Skeletal muscle tissue (tissue), 4 donors: ENCODE results near the gene FOLR2. TPM values are rescaled to one million over a fixed set of nuclear protein-coding genes. Genes with fewer than 3 reads are reported as not detected.

Experiments used
- H3K27ac ChIP-seq: one replicate; pipeline ENCODE4 v1.7.0; 2013; ENCODE audit warnings: mild to moderate bottlenecking, low read depth, low read length, inconsistent platforms
- H3K27me3 ChIP-seq, 3 donors: one replicate each; pipeline ENCODE4 v1.7.0; 2013; ENCODE audit warnings: low read length in 3 of 3; ENCODE audit not compliant: control insufficient read depth in 3 of 3, insufficient read depth in 3 of 3
- H3K36me3 ChIP-seq, 3 donors: one replicate each; pipeline ENCODE4 v1.7.0; 2013; ENCODE audit warnings: low read length in 3 of 3; ENCODE audit not compliant: control insufficient read depth in 3 of 3, insufficient read depth in 3 of 3
- H3K4me1 ChIP-seq, 3 donors: one replicate each; pipeline ENCODE4 v1.7.0; 2013; ENCODE audit warnings: low read length in 3 of 3, mild to moderate bottlenecking in 3 of 3; ENCODE audit not compliant: control insufficient read depth in 3 of 3, insufficient read depth in 3 of 3
- H3K4me3 ChIP-seq, 3 donors: one replicate each; pipeline ENCODE4 v1.7.0; 2013; ENCODE audit warnings: low read length in 3 of 3
- H3K9ac ChIP-seq, 3 donors: one replicate each; pipeline ENCODE4 v1.7.0; 2013; ENCODE audit warnings: low read length in 3 of 3, mild to moderate bottlenecking in 3 of 3, moderate library complexity in 2 of 3, low read depth in 1 of 3
- H3K9me3 ChIP-seq, 3 donors: one replicate each; pipeline ENCODE4 v1.7.0; 2013; ENCODE audit warnings: low read length in 3 of 3; ENCODE audit not compliant: control insufficient read depth in 3 of 3
- total RNA-seq: library from RNA; depleted of rRNA; stranded (reverse); fragments of >200 nt; gene quantifications from one replicate; pipeline ENCODE4 v1.2.3, GENCODE V29; 2014
- donor health status: Osteomylitis.

FOLR2 gene
- total RNA-seq, 1 donor from 2014 or later: 15.1 TPM

DNA sequence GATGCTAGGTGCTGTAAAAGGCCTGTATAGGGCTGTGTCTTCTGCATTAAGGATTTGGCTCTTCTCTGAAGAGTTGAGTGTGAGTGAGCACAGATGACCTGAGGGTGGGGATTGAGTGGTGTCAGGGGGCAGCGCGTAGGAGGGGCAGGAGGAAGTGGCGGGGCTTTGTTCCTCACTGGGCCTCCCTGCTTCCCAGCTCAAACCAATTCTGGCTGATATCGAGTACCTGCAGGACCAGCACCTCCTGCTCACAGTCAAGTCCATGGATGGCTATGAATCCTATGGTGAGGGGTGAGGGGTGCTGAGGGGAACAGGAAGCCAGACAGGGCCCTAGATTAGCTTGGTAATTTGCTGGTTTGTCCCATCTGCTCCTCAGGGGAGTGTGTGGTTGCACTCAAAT lies 18.3 kb downstream of the FOLR2 start:
- Histone ChIP-seq H3K4me3 (no peak overlapping the region), H3K27ac (no peak overlapping the region), H3K4me1 (peaks cover 12 to 16% (median 14%) of the 10 kb centered on the region in 3 donors), H3K9me3 (no peaks in the 10 kb centered on the region), H3K9ac (no peak overlapping the region), H3K36me3 (peaks cover 68 to 76% (median 74%) of the 10 kb centered on the region in 3 donors), H3K27me3 (no peaks in the 10 kb centered on the region)

DNA sequence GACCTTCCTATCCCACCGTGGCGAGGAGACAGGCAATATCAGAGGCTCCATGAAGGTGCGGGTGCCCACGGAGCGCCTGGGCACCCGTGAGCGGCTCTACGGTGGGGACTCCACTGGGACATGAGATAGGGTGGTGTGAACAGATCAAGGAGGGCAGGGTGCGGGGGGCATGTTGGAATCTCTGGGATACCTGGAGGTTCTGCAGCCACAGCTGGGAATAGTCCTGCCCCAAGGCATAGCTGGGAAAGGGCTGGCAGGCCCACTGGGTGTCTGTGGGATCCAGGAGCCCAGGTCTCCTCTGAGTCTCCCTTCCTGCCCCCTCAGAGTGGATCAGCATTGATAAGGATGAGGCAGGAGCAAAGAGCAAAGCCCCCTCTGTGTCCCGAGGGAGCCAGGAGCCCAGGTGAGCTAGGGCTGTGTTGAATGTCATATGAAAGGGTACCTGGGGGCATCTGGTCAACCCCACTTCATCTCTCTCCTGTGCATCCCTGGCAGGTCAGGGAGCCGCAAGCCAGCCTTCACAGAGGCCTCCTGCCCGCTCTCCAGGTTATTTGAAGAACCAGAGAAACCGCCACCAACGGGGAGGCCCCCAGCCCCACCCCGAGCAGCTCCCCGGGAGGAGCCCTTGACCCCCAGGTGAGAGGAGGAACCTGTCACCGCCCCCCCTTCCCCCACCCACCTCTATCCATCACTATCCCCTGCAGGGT lies 18.9 kb downstream of the FOLR2 start:
- peaks cover 62 to 70% (median 68%) of the 10 kb centered on the region in 3 donors for H3K36me3 ChIP-seq
- H3K4me1 ChIP-seq: peaks cover 18 to 22% (median 20%) of the 10 kb centered on the region in 3 donors

DNA sequence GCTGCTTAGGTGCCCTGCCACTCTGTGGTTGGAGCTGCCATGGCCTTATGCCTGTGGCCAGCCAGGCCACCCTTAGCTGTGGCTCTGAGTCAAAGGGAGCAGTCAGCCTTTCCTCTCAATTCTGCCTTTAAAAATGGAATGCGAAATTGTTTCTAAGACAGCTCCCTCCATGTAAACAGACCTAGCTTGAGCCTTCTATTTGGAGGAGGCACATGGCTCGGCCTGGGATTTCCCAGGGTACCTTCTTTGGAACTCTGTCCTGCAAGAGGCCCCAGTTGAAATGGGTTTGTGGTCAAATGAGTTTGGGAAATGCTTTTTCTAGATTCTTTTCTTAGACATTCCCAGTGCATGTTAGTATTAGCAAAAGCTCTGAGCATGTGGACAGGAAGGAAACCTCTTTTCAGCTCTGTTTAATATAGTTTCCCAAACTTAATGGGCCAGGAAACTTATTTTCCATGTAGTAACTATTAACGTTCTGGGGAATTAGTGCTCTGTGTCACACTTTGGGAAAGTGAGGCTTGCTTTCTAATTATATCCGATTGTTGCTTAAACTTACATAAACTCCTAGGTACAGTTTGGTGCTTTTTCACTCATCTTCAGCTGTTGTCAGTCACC lies 19.6 kb downstream of the FOLR2 start:
- peaks cover 55 to 63% (median 61%) of the 10 kb centered on the region in 3 donors for H3K36me3 ChIP-seq
- H3K4me3 ChIP-seq: no peak overlapping the region
- H3K9me3 ChIP-seq: no peaks in the 10 kb centered on the region
- peaks cover 18 to 24% (median 22%) of the 10 kb centered on the region in 3 donors for H3K4me1 ChIP-seq
- H3K9ac ChIP-seq: no peak overlapping the region
- peak overlapping the region; percentile 7 for H3K27ac ChIP-seq
- peaks cover 4 to 6% (median 6%) of the 10 kb centered on the region in 3 donors for H3K27me3 ChIP-seq

More for the DNA sequence above, 18.9 kb downstream of the FOLR2 start:
- Histone ChIP-seq H3K9me3 (no peaks in the 10 kb centered on the region), H3K27me3 (peaks cover 0 to under 1% (median 0%) of the 10 kb centered on the region in 3 donors), H3K4me3 (no peak overlapping the region), H3K9ac (no peak overlapping the region), H3K27ac (no peak overlapping the region)

DNA sequence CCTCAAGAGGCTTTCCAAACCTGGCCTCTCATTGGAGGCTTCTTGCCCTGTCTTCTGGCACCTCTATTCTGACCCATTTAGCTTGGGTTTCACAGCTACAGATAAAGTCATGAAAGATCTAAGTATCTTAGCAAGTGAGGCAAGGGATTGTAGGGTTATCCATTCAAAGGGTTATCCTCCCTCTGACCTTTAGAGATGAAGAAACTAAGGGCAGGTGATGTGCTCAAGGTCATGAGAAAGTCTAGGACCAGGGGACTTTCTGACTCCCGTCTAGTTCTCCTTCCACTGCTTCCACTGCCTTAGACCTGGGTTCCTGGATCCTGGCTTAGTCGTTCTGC lies 20.1 kb downstream of the FOLR2 start:
- Histone ChIP-seq H3K27me3 (peaks cover 4 to 6% (median 6%) of the 10 kb centered on the region in 3 donors), H3K36me3 (peaks cover 50 to 57% (median 56%) of the 10 kb centered on the region in 3 donors), H3K4me3 (no peak overlapping the region), H3K27ac (peak overlapping the region; percentile 7), H3K9ac (no peak overlapping the region), H3K4me1 (peaks cover 16 to 24% (median 22%) of the 10 kb centered on the region in 3 donors), H3K9me3 (no peaks in the 10 kb centered on the region)

DNA sequence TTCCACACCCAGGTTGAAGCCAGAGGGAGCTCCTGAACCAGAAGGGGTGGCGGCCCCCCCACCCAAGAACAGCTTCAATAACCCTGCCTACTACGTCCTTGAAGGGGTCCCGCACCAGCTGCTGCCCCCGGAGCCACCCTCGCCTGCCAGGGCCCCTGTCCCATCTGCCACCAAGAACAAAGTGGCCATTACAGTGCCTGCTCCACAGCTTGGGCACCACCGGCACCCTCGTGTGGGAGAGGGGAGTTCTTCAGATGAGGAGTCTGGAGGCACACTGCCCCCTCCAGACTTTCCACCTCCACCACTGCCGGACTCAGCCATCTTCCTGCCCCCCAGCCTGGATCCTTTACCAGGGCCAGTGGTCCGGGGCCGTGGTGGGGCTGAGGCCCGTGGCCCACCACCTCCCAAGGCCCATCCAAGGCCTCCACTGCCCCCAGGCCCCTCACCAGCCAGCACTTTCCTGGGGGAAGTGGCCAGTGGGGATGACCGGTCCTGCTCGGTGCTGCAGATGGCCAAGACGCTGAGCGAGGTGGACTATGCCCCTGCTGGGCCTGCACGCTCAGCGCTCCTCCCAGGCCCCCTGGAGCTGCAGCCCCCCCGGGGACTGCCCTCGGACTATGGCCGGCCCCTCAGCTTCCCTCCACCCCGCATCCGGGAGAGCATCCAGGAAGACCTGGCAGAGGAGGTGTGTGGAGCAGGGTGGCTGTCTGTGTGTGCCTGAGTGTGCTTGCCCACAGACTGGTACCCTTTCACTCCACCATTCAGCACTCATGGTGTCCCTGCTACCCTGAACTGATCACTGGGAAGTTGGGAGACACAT lies 20.7 kb downstream of the FOLR2 start:
- no peak overlapping the region for H3K4me3 ChIP-seq
- peaks cover 45 to 52% (median 50%) of the 10 kb centered on the region in 3 donors for H3K36me3 ChIP-seq
- H3K9ac ChIP-seq: no peak overlapping the region
- H3K4me1 ChIP-seq: peaks cover 16 to 24% (median 22%) of the 10 kb centered on the region in 3 donors
- H3K27ac ChIP-seq: no peak overlapping the region
- H3K27me3 ChIP-seq: peaks cover 10 to 11% (median 10%) of the 10 kb centered on the region in 3 donors
- no peaks in the 10 kb centered on the region for H3K9me3 ChIP-seq

DNA sequence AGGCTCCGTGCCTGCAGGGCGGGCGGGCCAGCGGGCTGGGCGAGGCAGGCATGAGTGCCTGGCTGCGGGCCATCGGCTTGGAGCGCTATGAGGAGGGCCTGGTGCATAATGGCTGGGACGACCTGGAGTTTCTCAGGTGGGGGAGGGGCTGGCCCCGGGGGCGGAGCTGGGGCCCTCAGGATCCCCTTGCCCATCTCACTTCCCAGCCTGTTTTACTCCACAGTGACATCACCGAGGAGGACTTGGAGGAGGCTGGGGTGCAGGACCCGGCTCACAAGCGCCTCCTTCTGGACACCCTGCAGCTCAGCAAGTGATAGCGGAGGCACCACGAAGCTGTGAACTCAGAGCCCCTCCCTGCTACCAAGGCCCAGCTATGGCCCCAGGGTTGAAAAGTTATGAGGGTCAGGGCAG lies 21.5 kb downstream of the FOLR2 start:
- H3K27me3 ChIP-seq: peaks cover 14 to 15% (median 15%) of the 10 kb centered on the region in 3 donors
- no peak overlapping the region for H3K9ac ChIP-seq
- H3K36me3 ChIP-seq: peaks cover 37 to 44% (median 43%) of the 10 kb centered on the region in 3 donors
- no peak overlapping the region for H3K27ac ChIP-seq
- no peak overlapping the region for H3K4me3 ChIP-seq
- H3K4me1 ChIP-seq: peaks cover 16 to 24% (median 22%) of the 10 kb centered on the region in 3 donors
- no peaks in the 10 kb centered on the region for H3K9me3 ChIP-seq

DNA sequence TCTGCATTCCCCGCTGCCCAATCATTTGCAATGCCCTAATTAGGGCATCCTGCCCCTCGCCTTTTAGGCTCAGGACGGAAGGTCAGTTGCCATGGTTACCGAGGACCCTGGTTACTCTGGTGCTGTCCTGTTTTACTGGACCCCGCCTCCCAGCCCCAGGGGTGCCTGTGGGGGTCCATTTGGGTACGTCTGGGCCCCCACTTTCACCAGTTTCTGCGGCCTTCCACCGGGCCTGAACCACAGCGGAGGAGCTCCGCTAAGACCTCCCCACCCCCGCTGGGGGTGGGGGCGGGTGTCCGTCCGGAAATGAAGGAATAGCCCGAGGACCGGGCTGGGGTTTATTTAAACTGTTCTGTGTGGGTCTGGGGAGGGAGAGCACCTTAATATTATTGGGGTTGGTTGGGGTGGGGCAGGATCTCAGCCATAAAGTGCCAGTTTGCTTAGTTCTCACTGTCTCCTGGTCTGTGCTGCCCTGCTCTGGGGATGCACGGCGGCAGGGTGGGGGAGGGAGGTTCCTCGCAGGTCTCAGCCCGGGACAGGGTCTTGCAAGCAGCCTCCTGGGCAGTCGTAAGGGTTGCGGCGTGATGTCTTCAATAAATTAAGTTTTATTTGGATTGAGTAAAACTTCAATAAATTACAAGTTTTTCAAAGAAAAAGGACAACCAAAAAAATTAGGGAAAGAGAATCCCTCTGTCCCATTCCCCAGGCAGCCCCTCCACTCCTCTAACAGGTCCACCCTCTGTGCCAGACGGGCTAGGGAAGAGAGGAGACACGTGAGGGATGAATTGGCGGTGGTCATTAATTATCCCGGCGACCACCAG lies 22.1 kb downstream of the FOLR2 start:
- peaks cover 13 to 24% (median 22%) of the 10 kb centered on the region in 3 donors for H3K4me1 ChIP-seq
- no peak overlapping the region for H3K4me3 ChIP-seq
- H3K27ac ChIP-seq: no peak overlapping the region
- peaks cover 20 to 22% (median 22%) of the 10 kb centered on the region in 3 donors for H3K27me3 ChIP-seq
- peak overlapping the region in 1 of 3 donors; percentile 78 for H3K9ac ChIP-seq
- H3K36me3 ChIP-seq: peaks cover 31 to 38% (median 36%) of the 10 kb centered on the region in 3 donors
- H3K9me3 ChIP-seq: no peaks in the 10 kb centered on the region

DNA sequence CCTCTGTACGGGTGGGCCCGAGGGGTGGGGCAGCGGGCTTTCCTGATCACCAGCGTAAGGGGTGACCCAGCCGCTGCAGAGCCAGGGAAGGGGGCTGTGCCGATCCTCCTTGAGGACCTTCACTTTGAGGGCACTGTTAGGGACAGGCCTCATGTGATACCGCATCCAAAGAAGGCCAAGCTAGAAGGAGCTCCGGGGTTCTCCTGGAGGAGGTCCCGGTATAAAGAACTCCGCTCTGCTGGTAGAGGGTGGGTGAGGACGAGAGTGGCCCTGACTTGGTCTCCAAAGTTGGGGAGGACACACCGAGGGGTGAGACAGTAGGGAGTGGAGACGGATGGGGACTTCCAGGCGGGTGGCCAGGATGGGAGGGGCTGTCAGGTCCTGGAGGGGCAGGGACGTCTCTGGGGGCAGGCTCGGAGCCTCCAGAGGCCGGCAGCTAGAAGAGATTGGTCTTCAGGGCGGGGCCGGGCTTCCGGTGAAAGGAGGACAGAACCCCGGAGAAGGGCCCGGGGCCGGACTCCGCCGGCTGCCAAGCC lies 22.8 kb downstream of the FOLR2 start:
- Histone ChIP-seq H3K9me3 (no peaks in the 10 kb centered on the region), H3K4me3 (peak overlapping the region; percentile 32 to 68 (median 38)), H3K27ac (peak overlapping the region; percentile 10), H3K9ac (peak overlapping the region in 2 of 3 donors; percentile 51 to 78), H3K4me1 (peaks cover 13 to 24% (median 24%) of the 10 kb centered on the region in 3 donors), H3K36me3 (peaks cover 24 to 31% (median 29%) of the 10 kb centered on the region in 3 donors), H3K27me3 (peaks cover 23 to 25% (median 24%) of the 10 kb centered on the region in 3 donors)
